AG04449 (cell line): ENCODE results near the gene MLN.

ENCODE experiments used
- CTCF ChIA-PET: fragments of 350-600 bp; formaldehyde crosslinking; extraction: SDS; loops from one replicate; lab custom pipeline; 2021; ENCODE audit warnings: antibody characterized with exemption; lab: Yijun Ruan, JAX
- POLR2A ChIA-PET: fragments of 400-600, 350-600 bp; formaldehyde crosslinking; extraction: SDS; loops from one replicate; lab custom pipeline; 2020; ENCODE audit warnings: antibody characterized with exemption, inconsistent platforms; lab: Yijun Ruan, JAX
- DNase-seq: peaks from one replicate; pipeline ENCODE4 v3.0.0-alpha.2; 2010; ENCODE audit warnings: low read depth, low spot score
- H3K4me3 ChIP-seq: 2 replicates; pipeline ENCODE4 v1.5.1; 2011; ENCODE audit warnings: low read depth, mild to moderate bottlenecking, control low read depth, low read length
- TF ChIP-seq, protein P1 (sequence below): IDR thresholded peaks from one replicate; pipeline ENCODE4 v1.5.1; 2011; ENCODE audit warnings: mild to moderate bottlenecking, moderate library complexity, low read length, control low read depth, inconsistent platforms; ENCODE audit not compliant: insufficient read depth; ENCODE audit errors: missing control alignments

MLN gene

DNA sequence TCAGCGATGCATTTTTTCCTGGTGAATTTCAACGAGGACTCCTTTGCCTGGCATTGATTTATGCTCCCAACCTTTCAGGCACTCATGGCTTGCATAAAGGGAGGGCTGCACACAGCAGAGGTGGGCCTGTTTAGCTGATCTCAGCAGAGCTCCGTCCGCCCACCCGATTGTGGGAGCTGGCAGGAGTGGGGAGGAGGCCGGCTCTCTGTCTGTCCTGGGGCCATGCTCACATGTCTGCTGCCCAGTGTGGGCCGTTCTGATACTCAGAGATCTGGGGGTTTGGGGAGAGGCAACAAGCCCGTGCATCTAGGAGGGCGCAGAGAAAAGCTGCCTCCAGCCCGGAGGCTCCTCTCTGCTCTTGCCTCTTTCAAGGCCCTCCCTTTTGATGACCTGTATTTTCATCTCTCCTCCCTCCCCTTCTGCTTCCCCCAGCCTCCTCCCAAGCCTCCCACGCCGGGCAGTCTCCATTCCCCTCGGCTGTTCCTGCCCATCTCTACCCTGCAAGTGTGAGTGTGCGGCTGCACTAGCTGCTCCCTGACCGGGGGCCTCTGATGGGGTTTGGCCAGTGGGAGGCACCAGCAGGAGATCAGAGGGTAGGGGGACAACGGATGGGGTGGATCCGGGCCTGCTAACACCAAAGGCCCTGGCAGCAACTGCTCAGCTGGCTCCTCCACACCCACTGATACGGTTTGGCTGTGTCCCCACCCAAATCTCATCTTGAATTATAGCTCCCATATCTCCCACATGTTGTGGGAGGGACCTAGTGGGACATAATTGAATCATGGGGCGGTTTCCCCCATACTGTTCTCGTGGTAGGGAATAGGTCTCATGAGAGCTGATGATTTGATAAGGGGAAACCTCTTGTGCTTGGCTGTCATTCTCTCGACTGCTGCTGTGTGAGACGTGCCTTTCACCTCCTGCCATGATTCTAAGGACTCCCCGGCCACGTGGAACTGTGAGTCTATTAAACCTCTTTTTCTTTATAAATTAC is 39.6 kb upstream of the MLN start:
- ChIA-PET CTCF (interaction anchor here (0.7 to 2.3 kb wide), 4 partner anchors 23 to 99 kb away, joined by 3 to 6 read pairs (median 4); no protein-coding TSS in a partner anchor), POLR2A (no interaction called here)
- H3K4me3 ChIP-seq = no peak overlapping the region
- no peak for DNase-seq
- TF ChIP-seq, protein P1, sequence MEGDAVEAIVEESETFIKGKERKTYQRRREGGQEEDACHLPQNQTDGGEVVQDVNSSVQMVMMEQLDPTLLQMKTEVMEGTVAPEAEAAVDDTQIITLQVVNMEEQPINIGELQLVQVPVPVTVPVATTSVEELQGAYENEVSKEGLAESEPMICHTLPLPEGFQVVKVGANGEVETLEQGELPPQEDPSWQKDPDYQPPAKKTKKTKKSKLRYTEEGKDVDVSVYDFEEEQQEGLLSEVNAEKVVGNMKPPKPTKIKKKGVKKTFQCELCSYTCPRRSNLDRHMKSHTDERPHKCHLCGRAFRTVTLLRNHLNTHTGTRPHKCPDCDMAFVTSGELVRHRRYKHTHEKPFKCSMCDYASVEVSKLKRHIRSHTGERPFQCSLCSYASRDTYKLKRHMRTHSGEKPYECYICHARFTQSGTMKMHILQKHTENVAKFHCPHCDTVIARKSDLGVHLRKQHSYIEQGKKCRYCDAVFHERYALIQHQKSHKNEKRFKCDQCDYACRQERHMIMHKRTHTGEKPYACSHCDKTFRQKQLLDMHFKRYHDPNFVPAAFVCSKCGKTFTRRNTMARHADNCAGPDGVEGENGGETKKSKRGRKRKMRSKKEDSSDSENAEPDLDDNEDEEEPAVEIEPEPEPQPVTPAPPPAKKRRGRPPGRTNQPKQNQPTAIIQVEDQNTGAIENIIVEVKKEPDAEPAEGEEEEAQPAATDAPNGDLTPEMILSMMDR = no peak

DNA sequence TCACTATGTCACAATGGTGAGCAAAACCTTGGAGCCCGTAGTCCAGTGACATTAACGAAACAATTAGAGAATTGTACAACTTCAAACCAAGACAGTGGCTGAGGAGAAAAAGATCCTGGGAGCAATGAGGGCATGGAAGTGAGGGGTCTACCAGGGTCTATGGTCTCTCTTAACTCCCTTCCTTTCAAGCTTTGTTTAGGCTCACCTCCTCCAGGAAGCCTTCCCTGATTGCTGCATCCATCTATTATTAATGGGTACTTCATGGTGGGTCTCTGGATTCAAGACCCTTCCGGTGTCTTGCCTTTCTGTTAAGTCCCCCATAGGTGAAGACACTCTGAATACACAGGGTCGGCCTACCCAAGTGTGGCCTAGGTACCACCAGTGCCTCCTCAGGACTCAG is 38.1 kb upstream of the MLN start:
- DNase-seq = no peak
- TF ChIP-seq, protein P1 = no peak

DNA sequence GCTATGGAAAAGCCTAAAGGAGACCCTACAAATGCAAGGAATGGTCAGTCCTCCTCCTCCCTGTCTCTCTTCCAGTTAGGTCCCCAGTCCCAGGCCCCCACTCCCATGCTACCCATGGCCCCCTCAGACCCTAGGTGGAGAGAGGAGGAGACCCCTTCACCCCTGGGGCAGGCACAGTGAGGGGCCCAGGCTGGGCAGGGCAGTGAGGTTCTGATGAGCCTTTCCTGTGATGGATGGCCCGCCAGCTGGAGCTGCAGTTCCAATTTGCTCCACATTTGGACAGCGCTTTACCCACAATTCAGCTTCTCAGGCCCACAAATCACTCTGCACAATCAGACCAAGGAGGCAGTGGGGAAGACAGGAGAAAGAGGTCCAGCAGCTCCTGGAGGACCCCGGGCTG is 37.3 kb upstream of the MLN start:
- POLR2A ChIA-PET = interaction anchor here (0.7 to 1.3 kb wide), 3 partner anchors 53 to 396 kb away, joined by 3 to 4 read pairs (median 3); partner anchors contain the start of gene HMGA1
- H3K4me3 ChIP-seq = no peak overlapping the region
- CTCF ChIA-PET = interaction anchor here (0.6 to 2.9 kb wide), 5 partner anchors 9 to 73 kb away, joined by 3 to 16 read pairs (median 6); no protein-coding TSS in a partner anchor
- DNase-seq = no peak
- TF ChIP-seq, protein P1 = no peak

More for the DNA sequence above, 38.1 kb upstream of the MLN start:
- POLR2A ChIA-PET = no interaction called here
- H3K4me3 ChIP-seq = no peak overlapping the region
- CTCF ChIA-PET = interaction anchor here (1.6 to 2.9 kb wide), 3 partner anchors 9 to 74 kb away, joined by 5 to 16 read pairs (median 6); no protein-coding TSS in a partner anchor

DNA sequence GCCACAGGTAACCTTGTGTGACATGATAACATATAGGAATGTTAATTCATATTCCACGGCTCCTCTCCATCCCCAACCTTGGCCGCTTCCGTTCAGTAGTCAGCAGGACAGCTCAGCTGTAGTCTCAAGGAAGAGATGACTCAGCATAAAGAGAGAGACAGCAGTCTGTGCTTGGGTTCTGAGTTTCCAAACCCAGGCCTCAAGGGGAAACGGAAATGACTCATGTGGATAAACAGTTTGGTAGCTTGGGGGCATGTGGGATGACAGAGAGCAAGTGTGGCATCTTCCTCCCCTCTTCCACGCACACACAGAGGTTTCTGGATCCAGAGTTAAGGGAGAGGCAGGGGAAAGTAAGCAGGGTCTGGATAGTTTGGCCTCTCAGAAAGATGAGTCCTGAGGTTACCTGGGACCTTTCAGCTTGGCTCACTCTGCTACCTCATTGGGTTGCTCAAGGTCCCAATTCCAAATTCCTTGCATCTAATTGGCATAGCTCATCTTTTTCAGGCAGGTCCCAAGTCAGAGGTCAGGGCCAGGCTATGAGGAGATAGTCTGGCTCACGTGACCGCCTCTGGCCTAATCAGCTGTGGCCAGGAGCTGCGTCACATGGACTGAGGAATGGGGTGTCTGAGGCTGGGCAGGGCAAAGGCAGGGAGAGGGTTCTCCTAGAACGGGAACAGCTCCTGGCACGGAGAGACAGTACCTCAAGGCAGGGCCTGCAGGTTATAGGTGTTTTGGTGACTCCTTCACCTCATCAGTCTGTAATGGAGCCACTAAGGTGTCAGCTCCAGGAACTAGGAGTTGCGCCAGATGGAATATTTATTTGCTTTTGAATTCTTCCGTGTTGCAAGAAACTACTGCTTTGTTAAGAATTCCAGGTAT is 36.5 kb upstream of the MLN start:
- TF ChIP-seq, protein P1 = no peak
- peak; percentile 89 for DNase-seq
- POLR2A ChIA-PET = interaction anchor here (0.6 to 1.3 kb wide), 3 partner anchors 8 to 69 kb away, joined by 3 to 4 read pairs (median 3); no protein-coding TSS in a partner anchor
- CTCF ChIA-PET = interaction anchor here (1.0 to 2.9 kb wide), 10 partner anchors 10 to 324 kb away, joined by 3 to 16 read pairs (median 4); no protein-coding TSS in a partner anchor
- H3K4me3 ChIP-seq = no peak overlapping the region

DNA sequence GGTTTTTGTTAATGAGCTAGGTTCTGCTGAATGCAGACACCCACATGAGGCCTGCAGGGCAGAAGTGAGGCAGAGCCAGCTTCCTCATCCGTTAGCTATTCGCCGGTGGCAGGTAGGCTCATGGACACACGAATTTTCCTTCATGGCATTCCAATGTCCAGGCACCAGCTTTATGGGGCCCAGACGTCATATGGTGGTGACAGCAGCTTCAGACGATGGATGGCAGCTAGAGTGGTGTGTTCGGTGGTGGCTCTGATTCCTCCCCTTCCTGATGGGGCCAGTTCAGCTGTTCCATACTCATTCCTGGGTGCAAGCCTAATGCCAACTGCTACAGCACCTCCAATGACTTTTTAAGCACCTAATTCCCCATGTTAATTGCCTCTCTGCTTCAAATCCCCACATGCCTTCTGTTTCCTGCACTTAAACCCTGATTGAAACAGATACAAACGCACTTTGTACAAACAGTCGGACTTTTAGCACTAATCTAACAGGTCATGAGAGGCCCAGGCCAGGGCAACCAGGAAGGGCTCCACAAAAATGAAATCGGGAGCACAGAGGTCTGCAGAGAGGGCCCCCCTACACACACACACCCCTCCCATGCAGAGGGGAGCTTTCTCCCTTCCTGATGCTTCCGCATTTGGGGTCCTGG is 35.7 kb upstream of the MLN start:
- CTCF ChIA-PET = interaction anchor here (0.6 to 2.9 kb wide), 13 partner anchors 11 to 324 kb away, joined by 3 to 16 read pairs (median 4); no protein-coding TSS in a partner anchor
- H3K4me3 ChIP-seq = no peak overlapping the region
- no peak for DNase-seq
- TF ChIP-seq, protein P1 = no peak
- POLR2A ChIA-PET = interaction anchor here (1.3 kb wide), 1 partner anchor 52 kb away, joined by 3 read pairs; no protein-coding TSS in a partner anchor
